MM.1S (cell line): ENCODE results near the gene ALG9.

ENCODE experiments used
- DNase-seq: peaks from one replicate; pipeline ENCODE4 v3.0.0-alpha.2; 2015
- H2AFZ ChIP-seq: fragments of 300-600 bp; sonication (generic); 2 replicates; pipeline ENCODE4 v1.6.0; 2016; ENCODE audit warnings: antibody characterized with exemption, low read length
- H3F3A ChIP-seq: fragments of 300-600 bp; sonication (generic); 2 replicates; pipeline ENCODE4 v1.6.1; 2016; ENCODE audit warnings: mild to moderate bottlenecking, antibody characterized with exemption, low read length, moderate library complexity, mixed read lengths; ENCODE audit not compliant: insufficient read depth
- H3K27ac ChIP-seq: fragments of 300-600 bp; sonication (generic); 2 replicates; pipeline ENCODE4 v1.5.1; 2016; ENCODE audit warnings: mild to moderate bottlenecking, low read length
- H3K27me3 ChIP-seq: fragments of 300-600 bp; sonication (generic); replicated peaks from 2 replicates; pipeline ENCODE4 v1.6.0; 2016; ENCODE audit warnings: low read length; ENCODE audit not compliant: insufficient read depth
- H3K36me3 ChIP-seq: fragments of 300-600 bp; sonication (generic); replicated peaks from 2 replicates; pipeline ENCODE4 v1.6.1; 2016; ENCODE audit warnings: mild to moderate bottlenecking, low read length, mixed read lengths; ENCODE audit not compliant: insufficient read depth
- H3K4me1 ChIP-seq: fragments of 300-600 bp; sonication (generic); 2 replicates; pipeline ENCODE4 v1.6.1; 2016; ENCODE audit warnings: low read length, mixed read lengths
- H3K4me2 ChIP-seq: fragments of 300-600 bp; sonication (generic); 2 replicates; pipeline ENCODE4 v1.6.0; 2016; ENCODE audit warnings: low read depth, low read length
- H3K4me3 ChIP-seq: fragments of 300-600 bp; sonication (generic); 2 replicates; pipeline ENCODE4 v1.5.1; 2016; ENCODE audit warnings: low read length, mixed read lengths
- H3K79me2 ChIP-seq: fragments of 300-600 bp; sonication (generic); 2 replicates; pipeline ENCODE4 v1.6.1; 2016; ENCODE audit warnings: mixed run types, low read length, mixed read lengths
- H3K9ac ChIP-seq: fragments of 300-600 bp; sonication (generic); 2 replicates; pipeline ENCODE4 v1.6.1; 2016; ENCODE audit warnings: low read length, mixed read lengths
- H3K9me2 ChIP-seq: fragments of 300-600 bp; sonication (generic); replicated peaks from 2 replicates; pipeline ENCODE4 v1.6.1; 2016; ENCODE audit warnings: mild to moderate bottlenecking, low read length, mixed read lengths; ENCODE audit not compliant: insufficient read depth
- H3K9me3 ChIP-seq: fragments of 300-600 bp; sonication (generic); replicated peaks from 2 replicates; pipeline ENCODE4 v1.6.1; 2016; ENCODE audit warnings: mild to moderate bottlenecking, low read length, mixed read lengths; ENCODE audit not compliant: insufficient read depth
- H4K20me1 ChIP-seq: fragments of 300-600 bp; sonication (generic); 2 replicates; pipeline ENCODE4 v1.6.1; 2016; ENCODE audit warnings: mild to moderate bottlenecking, low read length, moderate library complexity, mixed read lengths; ENCODE audit not compliant: insufficient read depth
- CTCF ChIP-seq: fragments of 300-600 bp; sonication (generic); IDR thresholded peaks from 2 replicates; pipeline ENCODE4 v1.5.1; 2016; ENCODE audit warnings: antibody characterized with exemption, low read length, mixed read lengths
- EZH2 ChIP-seq: fragments of 300-600 bp; sonication (generic); optimal IDR thresholded peaks from 2 replicates; pipeline ENCODE3; 2017; ENCODE audit warnings: low read depth, mild to moderate bottlenecking, antibody characterized with exemption, low read length, mixed read lengths
- EZH2phosphoT487 ChIP-seq: fragments of 300-600 bp; sonication (generic); IDR thresholded peaks from 2 replicates; pipeline ENCODE4 v1.6.1; 2018; ENCODE audit warnings: antibody characterized with exemption, low read length

The ALG9 gene

GRCh38 chr11:111913031-111913861 is 41.9 kb upstream of the ALG9 start:
- H3K9me3 ChIP-seq = no peaks in the 10 kb centered on the region
- no peak overlapping the region for H3K4me3 ChIP-seq
- no peak overlapping the region for H2AFZ ChIP-seq
- DNase-seq = no peak
- no peak overlapping the region for H3K4me2 ChIP-seq
- TF ChIP-seq CTCF = no peak
- TF ChIP-seq EZH2phosphoT487 = no peak
- TF ChIP-seq EZH2 = no peak
- no peaks in the 10 kb centered on the region for H3K9me2 ChIP-seq
- H3K27ac ChIP-seq = no peak overlapping the region
- no peak overlapping the region for H3K9ac ChIP-seq
- no peaks in the 10 kb centered on the region for H3K79me2 ChIP-seq
- no peaks in the 10 kb centered on the region; the same call in 1 of the 2 replicates for H3K27me3 ChIP-seq
- no peaks in the 10 kb centered on the region for H3K36me3 ChIP-seq
- H4K20me1 ChIP-seq = no peaks in the 10 kb centered on the region
- no peaks in the 10 kb centered on the region for H3F3A ChIP-seq
- H3K4me1 ChIP-seq = no peaks in the 10 kb centered on the region

- Histone ChIP-seq H3K9ac (no peak within 1 kb of the TSS), H3K4me2 (no peak within 1 kb of the TSS), H4K20me1 (no peaks in the 10 kb centered on the region), H3F3A (no peaks in the 10 kb centered on the region), H3K4me3 (no peak within 1 kb of the TSS), H3K27ac (no peak within 1 kb of the TSS), H3K79me2 (no peaks in the 10 kb centered on the region), H2AFZ (no peak within 1 kb of the TSS), H3K4me1 (no peaks in the 10 kb centered on the region), H3K36me3 (no peaks in the 10 kb centered on the region), H3K27me3 (no peaks in the 10 kb centered on the region; the same call in 1 of the 2 replicates), H3K9me2 (no peaks in the 10 kb centered on the region), H3K9me3 (no peaks in the 10 kb centered on the region)
- no peak for DNase-seq
- TF ChIP-seq EZH2 = no peak
Observed at GRCh38 chr11:111912535-111912934, 41.2 kb upstream of the ALG9 start, which contains the start of gene HSPB2. HSPB2 (plus strand) TSS chr11:111912734; CDS start chr11:111912830, 96 bp downstream.

- H4K20me1 ChIP-seq = no peaks in the 10 kb centered on the region
- no peak within 1 kb of the TSS for H3K4me3 ChIP-seq
- no peaks in the 10 kb centered on the region for H3K36me3 ChIP-seq
- H3F3A ChIP-seq = no peaks in the 10 kb centered on the region
- TF ChIP-seq CTCF (no peak), EZH2phosphoT487 (no peak), EZH2 (no peak)
- DNase-seq = no peak
- no peak within 1 kb of the TSS for H3K4me2 ChIP-seq
- H3K9ac ChIP-seq = no peak within 1 kb of the TSS
- no peak within 1 kb of the TSS for H3K27ac ChIP-seq
- H3K9me2 ChIP-seq = no peaks in the 10 kb centered on the region
- no peaks in the 10 kb centered on the region; the same call in 1 of the 2 replicates for H3K27me3 ChIP-seq
- H2AFZ ChIP-seq = no peak within 1 kb of the TSS
- H3K79me2 ChIP-seq = no peaks in the 10 kb centered on the region
- H3K4me1 ChIP-seq = no peaks in the 10 kb centered on the region
- no peaks in the 10 kb centered on the region for H3K9me3 ChIP-seq
Observed at GRCh38 chr11:111911563-111912401, 40.4 kb upstream of the ALG9 start, which contains the start of gene CRYAB. CRYAB (minus strand) TSS chr11:111911770; CDS start chr11:111911724, 46 bp downstream.
